HUES6 (cell line): ENCODE measurements around the gene CLCN1.

Experiments used
- H3K27ac ChIP-seq: 2 replicates; pipeline ENCODE4 v1.7.0; 2013; ENCODE audit warnings: low read depth, mild to moderate bottlenecking, low read length, inconsistent platforms
- H3K27me3 ChIP-seq: 2 replicates; pipeline ENCODE4 v1.6.1; 2013; ENCODE audit warnings: low read length; ENCODE audit not compliant: control insufficient read depth, insufficient read depth
- H3K36me3 ChIP-seq: 2 replicates; pipeline ENCODE4 v1.6.1; 2013; ENCODE audit warnings: low read length; ENCODE audit not compliant: control insufficient read depth, insufficient read depth
- H3K4me1 ChIP-seq: 2 replicates; pipeline ENCODE4 v1.6.1; 2013; ENCODE audit warnings: low read length; ENCODE audit not compliant: control insufficient read depth, insufficient read depth
- H3K4me3 ChIP-seq: 2 replicates; pipeline ENCODE4 v1.5.1; 2013; ENCODE audit warnings: low read depth, low read length
- H3K9ac ChIP-seq: one replicate; pipeline ENCODE4 v1.6.1; 2013; ENCODE audit warnings: mild to moderate bottlenecking, low read length
- H3K9me3 ChIP-seq: 2 replicates; pipeline ENCODE4 v1.6.1; 2013; ENCODE audit warnings: low read depth, low read length; ENCODE audit not compliant: control insufficient read depth, insufficient read depth

CLCN1 gene

GRCh38 chr7:143395187-143396149 lies 79.6 kb downstream of the CLCN1 start:
- H3K36me3 ChIP-seq, result peaks cover 98% of the 10 kb centered on the region
- no peaks in the 10 kb centered on the region for H3K27me3 ChIP-seq
- H3K4me1 ChIP-seq, result no peaks in the 10 kb centered on the region
- H3K27ac ChIP-seq, result no peak overlapping the region
- H3K9me3 ChIP-seq, result no peaks in the 10 kb centered on the region
- no peak overlapping the region for H3K4me3 ChIP-seq
- no peak overlapping the region for H3K9ac ChIP-seq

DNA sequence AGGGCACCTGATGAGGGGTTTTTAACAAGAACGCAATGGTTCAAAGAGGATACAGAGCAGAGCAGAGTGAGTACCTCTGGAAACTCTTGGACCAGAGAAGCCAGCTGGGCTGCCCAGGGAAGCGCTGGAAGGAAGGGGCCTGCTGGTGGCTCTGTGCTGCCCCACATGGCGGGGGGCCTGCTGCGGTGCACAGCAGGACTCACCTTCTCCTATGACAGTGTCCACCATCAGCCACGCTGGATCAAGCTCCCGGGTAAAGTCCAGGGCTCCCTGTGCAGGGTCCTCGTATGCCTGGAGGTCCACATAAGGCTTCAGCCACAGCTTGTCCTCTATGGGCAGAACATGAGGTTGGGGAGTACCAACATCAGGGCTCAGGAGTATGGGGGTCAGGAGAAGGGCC lies 80.3 kb downstream of the CLCN1 start:
- peaks cover 98% of the 10 kb centered on the region for H3K36me3 ChIP-seq
- H3K9ac ChIP-seq, result no peak overlapping the region
- no peaks in the 10 kb centered on the region for H3K9me3 ChIP-seq
- no peaks in the 10 kb centered on the region for H3K27me3 ChIP-seq
- no peak overlapping the region for H3K4me3 ChIP-seq
- no peaks in the 10 kb centered on the region for H3K4me1 ChIP-seq
- H3K27ac ChIP-seq, result no peak overlapping the region

DNA sequence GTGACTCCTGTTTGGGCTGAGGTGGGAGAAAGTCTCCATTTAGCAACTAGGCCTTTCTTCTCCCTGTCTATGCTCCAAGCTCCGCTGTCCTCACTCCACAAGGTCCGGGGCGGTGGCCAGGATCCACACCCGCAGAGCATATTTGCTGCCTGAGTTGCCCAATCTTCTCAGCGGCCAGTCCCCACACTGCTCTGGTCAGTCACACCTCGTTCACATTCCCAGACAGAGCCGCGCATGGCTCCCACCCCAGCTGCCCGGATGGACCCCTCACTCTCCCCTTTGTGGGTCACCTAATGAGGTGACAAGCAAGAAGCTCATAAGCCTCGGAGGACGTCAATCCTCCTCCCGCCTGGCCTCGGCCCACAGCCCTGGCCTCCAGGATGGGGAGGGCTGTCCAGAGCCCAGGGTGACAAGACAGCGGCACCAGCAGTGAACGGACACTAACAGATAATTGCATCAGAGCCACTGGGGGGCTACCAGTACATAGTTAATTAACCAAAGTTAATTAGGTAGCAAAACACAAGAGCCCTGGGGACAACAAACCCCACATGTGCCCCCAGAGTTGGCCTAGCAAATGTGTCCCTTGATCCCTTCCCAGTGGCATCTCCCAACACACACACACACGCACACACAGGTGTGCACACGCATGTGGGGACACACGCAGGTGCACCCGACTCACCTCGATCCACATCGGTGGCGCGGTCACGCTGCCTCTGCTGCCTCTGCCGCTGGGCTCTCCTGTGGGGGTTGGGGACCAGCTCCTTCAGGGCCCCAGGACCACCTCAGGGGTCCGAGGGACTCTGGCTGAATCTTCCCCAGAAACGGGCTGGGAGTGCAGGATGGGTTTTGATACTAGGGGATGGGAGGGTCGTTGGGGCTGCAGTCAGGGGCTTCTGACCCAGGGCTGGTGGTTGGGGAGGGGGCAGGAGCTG lies 81.0 kb downstream of the CLCN1 start:
- no peaks in the 10 kb centered on the region for H3K27me3 ChIP-seq
- peaks cover 98% of the 10 kb centered on the region for H3K36me3 ChIP-seq
- no peak overlapping the region for H3K27ac ChIP-seq

DNA sequence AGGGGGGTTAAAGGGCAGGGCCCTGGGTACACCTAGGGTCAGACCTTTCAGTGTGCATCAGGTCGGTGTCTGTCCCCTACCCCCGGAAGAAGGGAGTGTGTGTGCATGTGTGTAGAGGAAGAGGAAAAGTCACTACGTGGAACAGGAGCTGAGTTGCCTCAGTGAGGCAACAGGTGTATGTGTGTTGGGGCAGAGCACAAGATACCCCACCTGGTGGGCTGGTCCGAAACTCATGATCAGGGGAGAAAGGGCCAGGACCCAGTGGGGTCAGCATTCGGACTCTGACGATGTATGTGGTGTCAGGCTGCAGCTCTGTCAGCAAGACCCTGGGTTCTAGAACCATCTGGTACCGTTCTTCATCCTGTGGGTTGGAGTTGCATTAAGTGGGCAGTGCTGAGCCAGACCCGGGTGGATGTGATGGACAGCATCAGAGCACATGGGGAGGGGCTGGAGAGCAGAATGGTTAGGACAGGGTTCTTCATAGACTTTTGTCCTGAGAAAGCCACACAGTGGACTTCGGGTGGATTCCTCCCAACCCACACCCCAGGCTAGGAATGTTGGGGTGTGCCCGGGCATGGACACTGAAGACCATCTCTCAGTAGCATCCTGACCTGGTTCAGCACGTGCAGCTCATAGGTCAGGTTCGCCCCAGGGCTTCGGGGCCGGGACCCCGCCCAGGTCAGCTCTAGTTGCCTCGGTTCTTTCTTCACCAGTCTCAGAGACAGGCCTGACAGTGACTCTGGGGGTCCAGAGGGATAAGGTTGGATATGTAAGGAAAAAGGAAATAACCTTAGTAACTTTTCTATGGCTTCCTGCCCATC lies 82.0 kb downstream of the CLCN1 start:
- H3K9me3 ChIP-seq, result no peaks in the 10 kb centered on the region
- no peak overlapping the region for H3K9ac ChIP-seq
- H3K27me3 ChIP-seq, result no peaks in the 10 kb centered on the region
- H3K4me3 ChIP-seq, result no peak overlapping the region
- no peak overlapping the region for H3K27ac ChIP-seq
- peaks cover 93% of the 10 kb centered on the region for H3K36me3 ChIP-seq
- no peaks in the 10 kb centered on the region for H3K4me1 ChIP-seq

More for the DNA sequence above, 81.0 kb downstream of the CLCN1 start:
- H3K9ac ChIP-seq, result no peak overlapping the region
- no peak overlapping the region for H3K4me3 ChIP-seq
- no peaks in the 10 kb centered on the region for H3K9me3 ChIP-seq
- no peaks in the 10 kb centered on the region for H3K4me1 ChIP-seq

DNA sequence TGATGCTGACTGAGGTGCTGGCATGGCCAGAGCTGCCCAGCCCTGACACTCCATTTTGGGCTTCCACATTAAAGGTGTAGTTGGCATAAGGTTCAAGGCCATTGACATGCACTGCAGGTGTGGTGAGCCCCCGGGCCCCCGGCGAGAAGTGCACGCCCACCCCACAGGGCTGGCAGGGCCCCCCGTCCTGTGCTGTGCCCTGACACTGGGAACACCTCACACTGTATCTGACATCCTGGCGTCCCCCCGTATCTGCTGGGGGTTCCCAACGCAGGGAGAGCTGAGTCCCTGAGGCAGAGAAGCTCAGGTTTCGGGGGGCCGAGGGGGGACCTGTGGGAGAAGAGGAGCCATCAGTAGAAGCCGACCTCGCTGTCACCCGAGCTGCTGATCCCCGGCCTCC lies 82.7 kb downstream of the CLCN1 start:
- Histone ChIP-seq H3K27ac (no peak overlapping the region), H3K9ac (no peak overlapping the region), H3K27me3 (no peaks in the 10 kb centered on the region), H3K4me3 (no peak overlapping the region), H3K4me1 (no peaks in the 10 kb centered on the region; the same call in 1 of the 2 replicates), H3K9me3 (no peaks in the 10 kb centered on the region), H3K36me3 (peaks cover 88% of the 10 kb centered on the region)

- no peak overlapping the region for H3K4me3 ChIP-seq
- H3K9ac ChIP-seq, result no peak overlapping the region
- H3K27me3 ChIP-seq, result no peaks in the 10 kb centered on the region
- H3K4me1 ChIP-seq, result no peaks in the 10 kb centered on the region; the same call in 1 of the 2 replicates
- H3K27ac ChIP-seq, result no peak overlapping the region
- no peaks in the 10 kb centered on the region for H3K9me3 ChIP-seq
- peaks cover 87% of the 10 kb centered on the region for H3K36me3 ChIP-seq
Observed at GRCh38 chr7:143399151-143399550, 83.2 kb downstream of the CLCN1 start.

- no peaks in the 10 kb centered on the region for H3K27me3 ChIP-seq
Observed at GRCh38 chr7:143399642-143400041, 83.7 kb downstream of the CLCN1 start.

DNA sequence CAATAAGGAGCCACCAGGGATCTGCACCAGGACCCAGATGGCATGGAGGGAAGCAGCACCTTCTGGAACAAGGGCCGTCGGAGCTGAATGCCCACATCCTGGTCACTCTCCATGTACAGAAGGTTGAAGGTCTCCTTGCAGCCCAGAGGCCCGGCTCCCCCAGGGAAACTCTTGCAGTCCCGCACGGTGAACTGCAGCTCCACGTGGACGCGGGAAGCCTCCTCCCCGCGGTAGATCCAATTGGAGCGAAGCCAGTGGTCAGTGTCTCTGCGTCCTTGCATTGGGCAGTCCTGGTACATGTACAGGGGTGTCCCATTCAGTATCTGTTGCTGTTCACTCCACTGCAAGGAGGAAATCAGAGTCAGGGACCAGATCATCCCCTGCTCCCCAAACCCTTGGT lies 85.4 kb downstream of the CLCN1 start:
- no peak overlapping the region for H3K27ac ChIP-seq
- no peak overlapping the region for H3K9ac ChIP-seq
- H3K4me3 ChIP-seq, result no peak overlapping the region
- H3K9me3 ChIP-seq, result no peaks in the 10 kb centered on the region
- H3K27me3 ChIP-seq, result no peaks in the 10 kb centered on the region
- peaks cover 14% of the 10 kb centered on the region for H3K4me1 ChIP-seq
- H3K36me3 ChIP-seq, result peaks cover 78% of the 10 kb centered on the region

More at GRCh38 chr7:143399642-143400041, 83.7 kb downstream of the CLCN1 start:
- Histone ChIP-seq H3K4me1 (no peaks in the 10 kb centered on the region; the same call in 1 of the 2 replicates), H3K36me3 (peaks cover 86% of the 10 kb centered on the region), H3K9ac (no peak overlapping the region), H3K4me3 (no peak overlapping the region), H3K9me3 (no peaks in the 10 kb centered on the region), H3K27ac (no peak overlapping the region)
